GM18520 (cell line): ENCODE results near the gene RBBP4.
A peak's percentile ranks its signal among the peaks of the same experiment; 100 is the strongest.
"Not testable (repeated sequence)": the region's sequence is repeated elsewhere in the genome, so short reads cannot be mapped to it uniquely, and the experiment has no call there.

Experiments used
- ATAC-seq: cut with Tn5 transposase; IDR thresholded peaks from one replicate; pipeline ENCODE4 v1.9.1; 2021; ENCODE audit not compliant: unreplicated experiment

The RBBP4 gene

GRCh38 chr1:32636914-32637645, 13.9 kb upstream of the RBBP4 start:
- no peak for ATAC-seq

DNA sequence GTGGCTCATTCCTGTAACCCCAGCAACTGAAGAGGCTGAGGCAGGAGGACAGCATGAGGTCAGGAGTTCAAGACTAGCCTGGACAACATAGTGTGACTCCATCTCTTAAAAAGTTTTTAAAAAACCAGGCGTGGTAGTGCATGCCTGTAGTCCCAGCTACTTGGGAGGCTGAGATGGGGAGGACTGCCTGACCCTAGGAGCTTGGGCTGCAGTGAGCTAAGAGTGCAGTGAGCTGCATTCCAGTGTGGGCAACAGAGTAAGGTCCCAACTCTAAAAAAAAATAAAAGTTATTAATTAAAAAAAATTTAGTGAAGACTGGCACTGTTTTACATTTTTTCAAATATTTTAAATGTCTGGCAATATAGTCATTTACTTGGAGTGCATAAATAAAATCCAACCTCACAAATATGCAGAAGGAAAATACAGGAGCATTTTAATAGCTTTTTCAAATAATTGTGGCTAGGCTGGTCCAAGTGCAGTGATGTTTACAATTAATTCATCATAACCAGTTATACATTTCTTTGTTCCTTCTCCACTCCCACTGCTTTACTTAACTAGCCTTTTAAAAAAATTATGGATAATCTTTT, 11.4 kb upstream of the RBBP4 start:
- ATAC-seq: no peak

GRCh38 chr1:32642292-32642827, 8.6 kb upstream of the RBBP4 start:
- not testable (repeated sequence) for ATAC-seq

DNA sequence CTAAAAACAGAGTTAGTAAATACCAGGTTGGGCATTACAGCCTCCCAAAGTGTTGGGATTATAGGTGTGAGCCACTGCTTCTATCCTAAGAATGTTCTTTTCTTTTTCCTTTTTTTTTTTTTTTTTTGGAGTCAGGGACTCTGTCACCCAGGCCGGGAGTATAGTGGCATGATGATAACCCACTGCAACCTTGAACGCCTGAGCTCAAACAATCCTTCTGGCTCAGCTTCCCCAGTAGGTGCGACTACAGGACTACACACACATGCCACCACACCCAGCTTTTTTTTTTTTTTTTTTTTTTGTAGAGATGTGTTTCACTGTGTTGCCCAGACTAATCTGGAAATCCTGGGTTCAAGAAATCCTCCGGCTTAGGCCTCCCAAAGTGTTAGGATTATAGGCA, 6.6 kb upstream of the RBBP4 start:
- ATAC-seq: no peak

- no peak for ATAC-seq
These were observed 3.5 kb upstream of the RBBP4 start for GRCh38 chr1:32647308-32648134.

GRCh38 chr1:32650248-32650751, 708 bp upstream of the RBBP4 start, which contains the start of gene ZBTB8OS:
ZBTB8OS (minus strand) TSS chr1:32650550; CDS start chr1:32650529, 21 bp downstream.
- ATAC-seq: peak; percentile 59

DNA sequence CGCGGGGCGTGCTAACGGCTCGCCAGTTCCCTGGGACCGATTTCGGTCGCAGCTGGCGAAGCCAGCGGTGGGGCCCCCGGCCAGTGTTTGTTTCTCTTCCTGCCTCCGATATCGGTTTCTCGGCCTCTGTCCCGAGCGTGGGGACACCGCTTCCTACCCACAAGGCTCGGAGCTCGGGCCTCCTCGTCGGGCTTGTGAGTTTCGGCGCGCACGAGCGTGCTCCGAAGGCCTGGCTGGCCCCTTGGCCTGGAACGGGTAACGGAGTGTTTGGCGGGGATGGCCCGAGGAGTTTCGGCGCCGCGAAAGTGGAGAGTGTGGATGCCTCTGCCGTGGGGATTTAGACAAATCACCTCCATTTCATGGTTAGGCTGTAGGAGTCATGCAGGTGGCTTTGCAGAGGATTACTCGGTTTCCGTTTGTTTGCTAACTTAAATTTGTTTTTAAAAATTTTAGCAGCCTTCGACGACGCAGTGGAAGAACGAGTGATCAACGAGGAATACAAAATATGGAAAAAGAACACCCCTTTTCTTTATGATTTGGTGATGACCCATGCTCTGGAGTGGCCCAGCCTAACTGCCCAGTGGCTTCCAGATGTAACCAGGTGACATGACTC, 559 bp downstream of the RBBP4 start:
- ATAC-seq: peak; percentile 25

- ATAC-seq: no peak
These were observed 1.4 kb downstream of the RBBP4 start for GRCh38 chr1:32652244-32652962.

DNA sequence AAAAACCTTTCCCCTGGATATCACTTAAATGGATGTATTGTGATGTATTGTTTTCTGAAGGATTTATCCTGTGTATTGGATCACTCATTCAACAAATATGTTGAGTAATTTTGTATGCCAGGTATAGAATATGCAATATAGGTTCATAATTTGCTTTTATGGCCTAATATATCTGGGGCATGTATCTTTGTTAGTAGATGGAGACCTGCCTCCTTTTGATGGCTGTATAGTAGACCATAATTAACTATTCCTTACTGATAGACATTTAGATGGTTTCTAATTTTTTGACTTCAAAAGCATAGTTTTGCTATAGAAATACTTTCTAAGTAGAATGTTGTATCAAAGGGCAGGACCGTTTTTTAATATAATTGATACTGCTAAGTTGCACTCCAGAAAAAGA, 8.6 kb downstream of the RBBP4 start:
- ATAC-seq: no peak

- no peak for ATAC-seq
These were observed 14.9 kb downstream of the RBBP4 start for GRCh38 chr1:32665915-32666314.

DNA sequence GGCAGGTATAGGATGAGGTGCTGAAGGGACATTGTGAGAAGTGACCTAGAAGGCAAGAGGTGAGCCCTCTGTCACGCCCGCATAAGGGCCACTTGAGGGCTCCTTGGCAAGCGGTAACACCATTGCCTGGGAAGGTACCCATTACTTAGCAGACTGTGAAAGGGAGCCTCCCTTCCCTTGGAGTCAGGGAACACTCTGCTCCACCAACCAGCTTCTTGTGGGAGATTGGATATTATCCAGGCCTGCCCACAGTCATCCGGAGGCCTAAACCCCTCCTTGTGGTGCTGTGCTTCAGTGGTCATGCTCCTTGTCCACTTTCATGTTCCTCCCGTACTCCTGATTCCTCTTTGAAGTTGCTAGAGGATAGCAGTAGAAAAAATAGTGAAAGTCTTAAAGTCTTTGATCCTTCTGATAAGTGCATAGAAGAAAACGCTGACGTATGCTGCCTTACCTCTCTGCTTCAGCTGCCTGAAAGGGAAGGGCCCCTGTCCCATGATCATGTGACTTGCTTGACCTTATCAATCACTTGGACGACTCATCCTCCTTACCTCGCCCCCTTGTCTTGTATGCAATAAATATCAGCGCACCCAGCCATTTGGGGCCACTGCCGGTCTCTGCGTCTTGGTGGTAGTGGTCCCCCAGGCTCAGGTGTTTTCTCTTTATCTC, 16.0 kb downstream of the RBBP4 start:
- no peak for ATAC-seq

DNA sequence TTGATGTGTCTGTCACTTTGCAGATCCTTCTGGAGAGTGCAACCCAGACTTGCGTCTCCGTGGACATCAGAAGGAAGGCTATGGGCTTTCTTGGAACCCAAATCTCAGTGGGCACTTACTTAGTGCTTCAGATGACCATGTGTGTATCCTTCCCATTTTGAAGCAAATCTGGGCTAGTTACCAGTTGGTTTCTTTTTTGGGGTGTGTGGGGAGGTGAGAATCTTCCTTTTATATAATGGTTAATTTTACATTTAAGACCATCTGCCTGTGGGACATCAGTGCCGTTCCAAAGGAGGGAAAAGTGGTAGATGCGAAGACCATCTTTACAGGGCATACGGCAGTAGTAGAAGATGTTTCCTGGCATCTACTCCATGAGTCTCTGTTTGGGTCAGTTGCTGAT, 17.7 kb downstream of the RBBP4 start:
- ATAC-seq: not testable (repeated sequence)

DNA sequence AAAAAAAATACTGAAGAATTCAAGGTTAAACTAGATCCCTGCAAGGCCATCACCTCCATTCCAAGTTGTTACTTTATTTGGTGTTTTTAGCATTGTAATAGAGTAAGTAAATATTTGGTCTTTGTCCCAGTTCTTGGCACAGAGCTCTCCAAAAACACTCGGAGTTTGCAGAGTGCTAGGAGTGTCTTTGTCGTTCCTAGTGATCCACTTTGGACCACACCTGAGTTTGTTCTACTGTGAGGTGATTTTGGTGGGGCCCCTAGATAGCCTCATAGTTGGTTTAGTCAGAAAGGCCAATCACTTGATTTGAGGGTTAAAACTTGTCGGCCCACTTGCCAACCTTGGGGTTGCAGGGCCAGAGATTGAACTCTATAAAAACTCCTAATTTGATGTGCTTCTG, 25.9 kb downstream of the RBBP4 start:
- no peak for ATAC-seq

DNA sequence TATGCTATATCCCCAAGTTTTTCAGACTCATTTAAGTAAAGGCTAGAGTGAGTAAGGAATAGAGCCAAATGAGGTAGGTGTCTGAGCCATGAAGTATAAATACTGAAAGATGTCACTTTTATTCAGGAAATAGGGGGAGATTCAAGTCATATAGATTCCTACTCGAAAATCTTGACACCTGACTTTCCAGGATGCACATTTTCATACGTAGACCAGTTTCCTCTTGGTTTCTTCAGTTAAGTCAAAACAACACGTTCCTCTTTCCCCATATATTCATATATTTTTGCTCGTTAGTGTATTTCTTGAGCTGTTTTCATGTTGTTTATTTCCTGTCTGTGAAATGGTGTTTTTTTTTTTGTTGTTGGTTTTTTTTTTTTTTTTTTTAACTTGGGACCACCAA, 29.0 kb downstream of the RBBP4 start:
- not testable (repeated sequence) for ATAC-seq

DNA sequence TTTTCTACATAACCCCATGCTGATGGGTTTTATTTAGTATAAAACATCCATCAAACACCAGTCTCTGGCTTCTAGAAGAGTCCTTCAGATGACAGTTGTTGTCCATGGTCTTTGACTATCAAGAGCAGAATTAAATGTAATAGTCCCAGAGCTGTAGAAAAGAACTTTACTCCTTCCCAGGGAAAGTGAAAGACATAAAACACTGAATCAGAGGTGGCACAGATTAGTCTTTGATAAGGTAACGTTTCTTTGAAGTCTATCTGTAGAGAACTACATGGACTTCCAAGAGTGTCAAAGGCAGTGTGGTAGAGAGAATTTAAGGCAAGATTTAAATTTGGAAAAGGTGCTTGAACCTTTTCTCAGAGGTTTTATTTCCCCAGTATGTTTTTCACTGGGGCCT, 29.6 kb downstream of the RBBP4 start:
- no peak for ATAC-seq

DNA sequence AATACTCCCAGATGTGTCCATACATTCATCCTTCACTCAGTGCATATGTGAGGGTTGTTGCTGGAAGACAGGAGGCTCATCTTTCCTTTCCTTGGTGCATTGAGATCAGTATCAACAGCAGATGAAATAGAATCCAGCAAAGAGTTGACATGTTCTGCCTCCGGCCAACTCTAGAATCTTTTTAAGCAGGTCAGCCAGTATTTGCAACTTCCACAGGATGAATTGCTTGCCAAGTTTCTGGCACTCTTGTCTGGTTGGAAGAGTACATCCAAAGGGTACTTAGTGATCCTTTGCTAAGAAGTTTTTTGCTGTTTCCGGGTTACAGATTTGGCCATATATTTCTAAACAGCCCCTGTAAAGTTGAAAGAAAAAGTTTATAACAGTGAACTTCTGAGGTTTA, 30.5 kb downstream of the RBBP4 start:
- no peak for ATAC-seq

DNA sequence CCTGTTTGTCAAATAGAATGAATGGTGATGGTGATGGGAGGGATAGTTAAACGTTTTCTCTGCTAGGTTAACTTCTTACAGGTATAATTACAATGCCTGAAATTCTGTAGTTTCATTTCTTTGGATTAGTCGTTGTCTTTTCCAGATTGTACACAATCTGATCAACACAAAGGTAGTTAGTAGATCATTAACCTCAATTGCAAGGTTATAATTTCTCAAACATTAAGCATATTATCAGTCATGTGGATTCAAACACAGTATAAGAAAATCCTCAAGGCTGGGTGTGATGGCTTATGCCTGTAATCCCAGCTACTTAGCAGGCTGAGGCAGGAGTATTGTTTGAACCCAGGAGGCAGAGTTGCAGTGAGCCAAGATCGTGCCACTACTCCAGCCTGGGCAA, 31.0 kb downstream of the RBBP4 start:
- no peak for ATAC-seq

GRCh38 chr1:32683397-32683796, 32.4 kb downstream of the RBBP4 start:
- no peak for ATAC-seq

DNA sequence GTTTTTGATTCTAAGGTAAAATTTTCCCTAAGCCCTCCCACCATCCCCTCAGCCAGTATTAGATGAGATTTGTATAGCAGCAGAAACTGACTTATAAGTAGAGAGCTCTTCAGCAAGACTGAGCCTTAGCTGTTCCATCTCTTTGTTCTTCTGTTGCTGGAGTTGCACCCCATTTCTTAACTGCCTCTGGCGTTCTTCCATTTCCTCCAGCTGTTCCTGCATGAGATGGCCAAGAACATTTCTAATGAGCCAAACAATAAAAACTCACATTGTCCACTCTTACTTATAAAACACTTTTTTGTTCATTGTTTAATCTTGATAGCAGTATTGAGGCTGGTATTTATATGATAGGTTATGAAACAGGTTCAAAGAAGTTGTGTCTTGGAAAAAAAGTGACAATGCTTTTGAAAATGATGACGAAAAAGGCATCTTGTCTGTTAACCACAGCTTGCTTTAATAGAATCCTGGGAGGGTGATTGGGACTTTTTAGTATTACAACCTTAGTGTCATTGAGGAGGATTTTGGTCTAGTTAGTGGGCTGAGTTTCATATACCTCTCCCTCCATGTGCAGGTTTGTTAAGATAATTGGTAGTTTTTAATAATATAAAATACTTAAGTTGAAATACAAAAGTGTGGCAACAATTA, 33.3 kb downstream of the RBBP4 start:
- no peak for ATAC-seq
